ENCODE results near the gene TMEM89.

- TF ChIP-seq CTCF (IDR thresholded peaks at IDR 0.05) (no peak), EP300 (IDR thresholded peaks at IDR 0.05) (no peak)
Observed at GRCh38 chr3:48644898-48645760, 23.6 kb upstream of the TMEM89 start.
